ENCODE data around the gene STAT1. TPM values are rescaled to one million over a fixed set of nuclear protein-coding genes. Genes with fewer than 3 reads are reported as not detected.
A peak's percentile ranks its signal among the peaks of the same experiment; 100 is the strongest.
"Not testable (repeated sequence)": the region's sequence is repeated elsewhere in the genome, so short reads cannot be mapped to it uniquely, and the experiment has no call there.

The STAT1 gene
- total RNA-seq, 1 donor from 2014 or later, result 29.0 TPM

DNA sequence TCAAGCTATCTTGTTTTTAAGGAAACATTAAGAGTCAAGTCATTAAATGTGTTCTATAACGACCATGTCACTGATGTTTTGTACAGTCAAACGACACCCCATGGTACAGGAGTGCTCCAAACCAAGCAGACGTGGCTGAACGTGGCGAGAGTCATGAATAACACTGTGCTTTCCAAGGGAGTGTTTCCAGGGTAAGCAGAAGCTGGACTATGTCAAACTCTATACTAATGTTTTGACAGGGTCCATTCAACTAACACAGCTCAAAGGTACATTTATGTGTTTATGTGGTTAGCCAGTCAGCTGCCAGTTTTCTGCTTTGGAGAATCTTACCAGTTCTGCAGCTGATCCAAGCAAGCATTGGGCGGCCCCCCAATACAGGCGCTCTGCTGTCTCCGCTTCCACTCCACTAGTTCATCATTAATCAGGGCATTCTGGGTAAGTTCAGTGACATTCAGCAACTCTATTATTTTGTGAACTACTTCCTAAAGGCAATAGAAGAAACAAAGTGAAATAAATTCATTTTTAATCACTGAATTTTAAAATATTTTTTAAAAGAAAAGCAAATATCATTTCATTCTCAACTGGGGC is 16.4 kb downstream of the STAT1 start:
- no peak for DNase-seq (ENCODE audit: low read depth)

DNA sequence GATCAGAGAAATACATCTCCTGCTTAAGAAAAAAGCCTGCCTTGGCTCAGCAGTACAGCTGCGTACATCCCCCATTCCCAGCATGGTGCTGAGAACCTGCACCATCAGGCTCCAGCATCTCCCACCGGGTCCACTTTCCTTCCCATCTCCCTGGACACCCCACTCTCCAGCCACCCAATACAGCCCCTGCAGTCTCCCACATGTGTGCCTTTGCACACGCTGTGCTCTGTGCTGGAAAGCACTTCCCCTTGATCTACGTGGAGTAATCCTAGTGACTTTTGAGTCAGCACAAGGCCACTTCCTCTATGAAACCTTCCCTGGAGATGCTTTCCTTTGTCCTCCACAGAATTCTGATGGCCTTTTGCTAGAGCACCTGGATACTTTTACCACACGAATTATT is 17.0 kb downstream of the STAT1 start:
- Histone ChIP-seq H3K27me3 (ENCODE audit: control insufficient read depth, insufficient read depth, low read length) (no peaks in the 10 kb centered on the region), H3K36me3 (ENCODE audit: control insufficient read depth, insufficient read depth, low read length) (peaks cover 23% of the 10 kb centered on the region), H3K4me3 (ENCODE audit: low read depth, low read length) (no peak overlapping the region)
- FAIRE-seq (no peak), DNase-seq (ENCODE audit: low read depth) (no peak)
- TF ChIP-seq, protein P1, sequence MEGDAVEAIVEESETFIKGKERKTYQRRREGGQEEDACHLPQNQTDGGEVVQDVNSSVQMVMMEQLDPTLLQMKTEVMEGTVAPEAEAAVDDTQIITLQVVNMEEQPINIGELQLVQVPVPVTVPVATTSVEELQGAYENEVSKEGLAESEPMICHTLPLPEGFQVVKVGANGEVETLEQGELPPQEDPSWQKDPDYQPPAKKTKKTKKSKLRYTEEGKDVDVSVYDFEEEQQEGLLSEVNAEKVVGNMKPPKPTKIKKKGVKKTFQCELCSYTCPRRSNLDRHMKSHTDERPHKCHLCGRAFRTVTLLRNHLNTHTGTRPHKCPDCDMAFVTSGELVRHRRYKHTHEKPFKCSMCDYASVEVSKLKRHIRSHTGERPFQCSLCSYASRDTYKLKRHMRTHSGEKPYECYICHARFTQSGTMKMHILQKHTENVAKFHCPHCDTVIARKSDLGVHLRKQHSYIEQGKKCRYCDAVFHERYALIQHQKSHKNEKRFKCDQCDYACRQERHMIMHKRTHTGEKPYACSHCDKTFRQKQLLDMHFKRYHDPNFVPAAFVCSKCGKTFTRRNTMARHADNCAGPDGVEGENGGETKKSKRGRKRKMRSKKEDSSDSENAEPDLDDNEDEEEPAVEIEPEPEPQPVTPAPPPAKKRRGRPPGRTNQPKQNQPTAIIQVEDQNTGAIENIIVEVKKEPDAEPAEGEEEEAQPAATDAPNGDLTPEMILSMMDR (IDR thresholded peaks at IDR 0.05; ENCODE audit: insufficient read depth, low read length, severe bottlenecking), result no peak

More for the DNA sequence above, 16.4 kb downstream of the STAT1 start:
- peaks cover 23% of the 10 kb centered on the region for H3K36me3 ChIP-seq (ENCODE audit: control insufficient read depth, insufficient read depth, low read length)
- TF ChIP-seq, protein P1 (IDR thresholded peaks at IDR 0.05; ENCODE audit: insufficient read depth, low read length, severe bottlenecking), result no peak
- no peak overlapping the region for H3K4me3 ChIP-seq (ENCODE audit: low read depth, low read length)
- no peak for FAIRE-seq
- H3K27me3 ChIP-seq (ENCODE audit: control insufficient read depth, insufficient read depth, low read length), result no peaks in the 10 kb centered on the region

DNA sequence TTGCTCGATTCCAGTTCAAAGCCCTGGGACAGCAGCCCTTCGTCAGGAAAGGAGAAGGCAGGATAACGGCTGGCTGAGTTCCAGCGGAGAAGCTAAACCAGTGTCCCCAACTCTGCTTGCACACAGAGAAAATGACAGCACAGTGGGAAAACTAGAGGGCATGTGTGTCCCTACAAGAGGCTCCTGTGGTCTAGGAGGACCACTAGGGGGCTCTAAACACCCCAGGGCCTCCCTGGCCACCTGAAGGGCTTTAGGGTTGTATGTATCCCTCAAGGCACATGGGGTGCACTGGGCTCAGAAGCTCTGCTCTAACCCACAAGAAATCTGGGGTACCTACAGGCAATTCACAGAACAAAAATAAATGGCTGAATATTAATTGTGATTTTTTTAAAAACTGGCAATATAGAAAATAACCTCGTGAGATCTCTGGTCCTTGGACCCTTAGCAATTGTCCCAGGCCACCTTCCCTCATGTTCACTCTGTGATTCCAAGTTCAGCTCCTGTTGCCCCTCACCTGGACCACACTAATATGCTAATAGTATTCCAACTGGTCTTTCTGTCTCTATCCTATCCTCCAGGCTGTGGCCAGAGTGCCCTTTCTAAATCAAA is 17.5 kb downstream of the STAT1 start:
- no peaks in the 10 kb centered on the region for H3K27me3 ChIP-seq (ENCODE audit: control insufficient read depth, insufficient read depth, low read length)
- DNase-seq (ENCODE audit: low read depth) (peak; percentile 33), FAIRE-seq (no peak)
- no peak overlapping the region for H3K4me3 ChIP-seq (ENCODE audit: low read depth, low read length)
- TF ChIP-seq, protein P1 (IDR thresholded peaks at IDR 0.05; ENCODE audit: insufficient read depth, low read length, severe bottlenecking), result peak; percentile 72
- H3K36me3 ChIP-seq (ENCODE audit: control insufficient read depth, insufficient read depth, low read length), result peaks cover 24% of the 10 kb centered on the region

DNA sequence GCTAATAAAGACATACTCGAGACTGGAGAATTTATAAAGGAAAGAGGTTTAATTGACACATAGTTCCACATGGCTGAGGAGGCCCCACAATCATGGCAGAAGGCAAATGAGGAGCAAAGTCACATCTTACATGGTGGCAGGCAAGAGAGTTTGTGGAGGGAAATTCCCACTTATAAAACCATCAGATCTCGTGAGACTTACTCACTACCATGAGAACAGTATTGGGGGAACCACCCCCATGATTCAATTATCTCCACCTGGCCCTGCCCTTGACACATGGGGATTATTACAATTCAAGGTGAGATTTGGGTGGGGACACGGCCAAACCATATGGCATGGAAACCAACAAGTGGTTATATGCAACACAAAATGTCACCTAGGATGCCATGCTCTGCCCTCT is 18.7 kb downstream of the STAT1 start:
- H3K36me3 ChIP-seq (ENCODE audit: control insufficient read depth, insufficient read depth, low read length), result peaks cover 26% of the 10 kb centered on the region
- not testable (repeated sequence) for H3K27me3 ChIP-seq (ENCODE audit: control insufficient read depth, insufficient read depth, low read length); DNase-seq (ENCODE audit: low read depth); H3K4me3 ChIP-seq (ENCODE audit: low read depth, low read length); FAIRE-seq

DNA sequence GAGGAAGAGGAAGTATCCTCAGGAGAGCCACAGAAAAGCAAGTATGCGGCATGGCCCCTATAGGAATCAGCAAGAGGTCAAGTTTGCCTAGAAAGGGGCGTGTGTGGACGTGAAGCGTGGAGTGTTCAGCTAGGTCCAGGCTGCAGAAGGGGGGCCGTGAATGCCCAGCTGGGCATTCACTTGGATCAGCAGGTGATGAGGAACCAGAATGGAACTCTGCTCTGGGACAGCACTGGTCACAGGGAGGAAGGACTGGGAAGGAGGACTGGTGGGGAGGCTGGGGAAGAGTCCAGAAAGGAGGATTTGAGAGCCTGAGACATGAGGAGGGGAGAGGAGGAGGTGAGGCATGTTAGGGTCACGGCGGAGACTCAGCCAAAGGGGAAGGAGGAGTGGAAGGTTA is 19.8 kb downstream of the STAT1 start:
- Histone ChIP-seq H3K36me3 (ENCODE audit: control insufficient read depth, insufficient read depth, low read length) (peaks cover 23% of the 10 kb centered on the region), H3K27me3 (ENCODE audit: control insufficient read depth, insufficient read depth, low read length) (no peaks in the 10 kb centered on the region), H3K4me3 (ENCODE audit: low read depth, low read length) (no peak overlapping the region)
- DNase-seq (ENCODE audit: low read depth) (no peak), FAIRE-seq (no peak)
- TF ChIP-seq, protein P1 (IDR thresholded peaks at IDR 0.05; ENCODE audit: insufficient read depth, low read length, severe bottlenecking), result no peak

DNA sequence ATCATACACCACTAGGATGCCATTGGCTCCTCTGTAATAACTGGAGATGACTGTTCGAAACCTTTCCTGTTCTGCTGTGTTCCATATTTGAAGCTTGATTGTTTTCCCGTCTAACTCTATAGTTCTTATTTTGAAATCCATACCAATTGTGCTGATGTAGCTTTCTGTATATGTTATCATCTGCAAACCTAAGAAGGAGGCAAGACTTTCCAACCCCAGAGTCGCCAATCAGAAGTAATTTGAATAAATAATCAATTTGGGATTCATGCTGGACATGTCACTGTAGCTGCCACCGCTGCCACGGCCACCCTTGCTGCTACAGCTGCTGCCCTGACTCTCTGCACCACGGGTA is 20.7 kb downstream of the STAT1 start:
- TF ChIP-seq, protein P1 (IDR thresholded peaks at IDR 0.05; ENCODE audit: insufficient read depth, low read length, severe bottlenecking), result no peak
- peaks cover 23% of the 10 kb centered on the region for H3K36me3 ChIP-seq (ENCODE audit: control insufficient read depth, insufficient read depth, low read length)
- no peak for FAIRE-seq

More for the DNA sequence above, 20.7 kb downstream of the STAT1 start:
- Histone ChIP-seq H3K4me3 (ENCODE audit: low read depth, low read length) (no peak overlapping the region), H3K27me3 (ENCODE audit: control insufficient read depth, insufficient read depth, low read length) (no peaks in the 10 kb centered on the region)
- DNase-seq (ENCODE audit: low read depth), result no peak
